ENCODE results near the gene TCFL5.

DNA sequence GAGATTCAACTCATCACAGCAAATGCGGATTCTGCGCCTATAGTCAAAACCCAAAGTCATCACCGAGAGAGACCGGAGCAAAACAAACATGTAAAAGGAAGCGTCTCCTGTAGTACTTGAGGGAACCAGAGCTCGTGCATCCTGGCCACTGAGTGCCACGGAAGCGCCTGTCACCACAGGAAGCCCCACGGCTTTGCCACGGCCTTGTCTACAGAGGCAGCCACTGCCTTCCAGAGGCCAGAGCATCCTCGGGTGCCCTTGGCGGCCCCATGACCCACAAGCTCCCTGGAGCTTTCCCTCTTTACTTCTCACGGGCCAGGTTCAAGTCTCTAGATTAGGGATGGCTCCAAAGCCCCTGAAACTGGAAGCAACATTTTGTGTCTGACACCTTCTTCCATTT lies 7.5 kb downstream of the TCFL5 start:
- TF ChIP-seq CTCF (IDR thresholded peaks at IDR 0.05) (no peak), POLR2AphosphoS5 (IDR thresholded peaks at IDR 0.05; ENCODE audit: low read depth, low read length) (no peak)
